Ectodermal cell (in vitro differentiated cells): ENCODE results near the gene SMPD1.

ENCODE experiments used
- H3K27ac ChIP-seq: 2 replicates; pipeline ENCODE4 v1.7.0; 2013; ENCODE audit warnings: mild to moderate bottlenecking, low read depth, low read length; ENCODE audit not compliant: insufficient read depth, poor library complexity, severe bottlenecking
- H3K27me3 ChIP-seq: 2 replicates; pipeline ENCODE4 v1.7.0; 2013; ENCODE audit warnings: mild to moderate bottlenecking, low read length; ENCODE audit not compliant: insufficient read depth, control insufficient read depth, poor library complexity, severe bottlenecking
- H3K36me3 ChIP-seq: one replicate; pipeline ENCODE4 v1.7.0; 2013; ENCODE audit warnings: low read length; ENCODE audit not compliant: control insufficient read depth, insufficient read depth
- H3K4me1 ChIP-seq: one replicate; pipeline ENCODE4 v1.7.0; 2013; ENCODE audit warnings: low read length; ENCODE audit not compliant: control insufficient read depth, insufficient read depth
- H3K4me3 ChIP-seq: 2 replicates; pipeline ENCODE4 v1.7.0; 2013; ENCODE audit warnings: low read depth, low read length, control low read depth; ENCODE audit not compliant: insufficient read depth
- H3K9me3 ChIP-seq: 2 replicates; pipeline ENCODE4 v1.7.0; 2013; ENCODE audit warnings: mild to moderate bottlenecking, low read length, moderate library complexity; ENCODE audit not compliant: control insufficient read depth
- WGBS, 2 experiments: methylation state at CpG; one replicate each; pipeline ENCODE4 v1.1.7; 2013; ENCODE audit warnings: missing lambda C conversion rate in 2 of 2; 5-methylcytosine and 5-hydroxymethylcytosine counted together

SMPD1 gene

GRCh38 chr11:6360183-6360582, 30.1 kb upstream of the SMPD1 start:
- Histone ChIP-seq H3K9me3 (no peaks in the 10 kb centered on the region), H3K4me3 (no peak overlapping the region), H3K36me3 (no peaks in the 10 kb centered on the region), H3K27ac (no peak overlapping the region), H3K27me3 (no peaks in the 10 kb centered on the region), H3K4me1 (no peaks in the 10 kb centered on the region)
- WGBS, 2 experiments: 90% methylated on average over 3 of the region's 3 CpGs

DNA sequence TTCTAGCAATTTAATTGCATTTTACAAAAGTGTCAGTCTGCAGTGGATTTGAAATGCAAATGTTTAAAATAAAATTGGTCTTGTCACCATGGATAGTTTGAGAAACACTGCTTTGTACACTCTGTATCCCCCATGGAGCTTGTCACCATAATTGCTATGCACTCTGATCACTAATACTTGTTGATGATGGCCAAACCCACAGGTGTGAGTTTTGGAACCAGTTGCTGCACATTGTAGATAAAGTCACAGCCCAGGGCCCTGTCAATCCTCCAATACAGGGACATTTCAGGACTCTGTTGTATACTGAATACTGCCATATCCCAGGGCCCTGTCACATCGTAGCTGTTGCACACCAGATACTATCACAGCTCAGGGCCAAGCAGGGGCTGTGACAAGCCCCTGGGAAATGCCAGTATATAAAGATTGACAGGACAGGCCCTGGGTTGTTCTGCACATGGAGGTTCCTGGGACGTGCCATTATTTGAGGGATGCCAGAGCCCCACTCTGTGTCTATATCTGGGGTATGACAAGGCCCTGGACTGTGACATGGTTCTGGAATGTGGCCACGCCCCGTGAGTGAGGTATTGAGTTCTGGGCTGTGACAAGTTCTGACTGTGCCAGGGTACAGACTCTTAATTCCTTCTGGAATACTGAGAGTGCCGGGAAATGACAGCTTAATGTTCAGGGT, 27.9 kb upstream of the SMPD1 start:
- H3K27me3 ChIP-seq: no peaks in the 10 kb centered on the region
- H3K9me3 ChIP-seq: no peaks in the 10 kb centered on the region
- H3K4me3 ChIP-seq: no peak overlapping the region
- 88 to 95% methylated on average over 5 of the region's 5 CpGs for WGBS, 2 experiments
- H3K27ac ChIP-seq: no peak overlapping the region
- no peaks in the 10 kb centered on the region for H3K4me1 ChIP-seq
- no peaks in the 10 kb centered on the region for H3K36me3 ChIP-seq

GRCh38 chr11:6362873-6363678, 27.2 kb upstream of the SMPD1 start:
- no peaks in the 10 kb centered on the region for H3K4me1 ChIP-seq
- no peaks in the 10 kb centered on the region for H3K27me3 ChIP-seq
- no peak overlapping the region for H3K4me3 ChIP-seq
- no peak overlapping the region for H3K27ac ChIP-seq
- H3K9me3 ChIP-seq: no peaks in the 10 kb centered on the region
- H3K36me3 ChIP-seq: no peaks in the 10 kb centered on the region
- WGBS, 2 experiments: 62 to 69% methylated on average over 6 of the region's 6 CpGs

GRCh38 chr11:6365659-6366058, 24.6 kb upstream of the SMPD1 start:
- no peak overlapping the region for H3K4me3 ChIP-seq
- no peaks in the 10 kb centered on the region for H3K27me3 ChIP-seq
- no peaks in the 10 kb centered on the region for H3K4me1 ChIP-seq
- H3K36me3 ChIP-seq: no peaks in the 10 kb centered on the region
- WGBS, 2 experiments: 74 to 82% methylated on average over 2 of the region's 2 CpGs
- no peak overlapping the region for H3K27ac ChIP-seq
- no peaks in the 10 kb centered on the region for H3K9me3 ChIP-seq

DNA sequence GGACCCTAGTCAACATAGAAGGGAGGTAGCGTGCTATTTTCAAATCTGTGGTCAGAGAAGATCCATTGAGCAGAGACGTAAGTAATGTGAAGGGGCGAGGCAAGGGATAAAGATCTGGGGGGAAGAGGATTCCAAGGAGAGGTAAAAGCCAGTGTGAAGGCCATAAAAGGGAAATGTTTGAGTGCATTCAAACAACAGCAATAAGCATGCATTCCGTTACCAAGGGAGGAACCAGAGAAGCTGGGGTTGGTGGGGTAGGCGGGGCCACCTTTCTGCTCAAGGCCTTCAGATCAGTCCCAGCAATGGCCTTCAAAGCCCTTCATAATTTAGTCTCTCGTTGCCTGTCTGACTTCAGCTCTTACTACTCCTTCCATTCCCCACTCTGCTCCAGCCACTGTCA, 18.4 kb upstream of the SMPD1 start:
- H3K4me1 ChIP-seq: no peaks in the 10 kb centered on the region
- no peak overlapping the region for H3K27ac ChIP-seq
- H3K9me3 ChIP-seq: no peaks in the 10 kb centered on the region
- H3K27me3 ChIP-seq: no peaks in the 10 kb centered on the region
- H3K36me3 ChIP-seq: no peaks in the 10 kb centered on the region
- 89 to 92% methylated on average over 6 of the region's 6 CpGs for WGBS, 2 experiments
- H3K4me3 ChIP-seq: no peak overlapping the region

GRCh38 chr11:6377902-6378639, 12.2 kb upstream of the SMPD1 start:
- H3K4me3 ChIP-seq: no peak overlapping the region
- H3K36me3 ChIP-seq: no peaks in the 10 kb centered on the region
- WGBS, 2 experiments: 61 to 64% methylated on average over 4 of the region's 4 CpGs

GRCh38 chr11:6378640-6378989, 11.7 kb upstream of the SMPD1 start:
- 75 to 78% methylated on average over 2 to 4 of the region's 5 CpGs for WGBS, 2 experiments
- no peaks in the 10 kb centered on the region for H3K9me3 ChIP-seq
- H3K4me1 ChIP-seq: no peaks in the 10 kb centered on the region
- no peaks in the 10 kb centered on the region for H3K36me3 ChIP-seq
- H3K27ac ChIP-seq: no peak overlapping the region
- H3K27me3 ChIP-seq: no peaks in the 10 kb centered on the region
- no peak overlapping the region for H3K4me3 ChIP-seq

More at GRCh38 chr11:6377902-6378639, 12.2 kb upstream of the SMPD1 start:
- Histone ChIP-seq H3K9me3 (no peaks in the 10 kb centered on the region), H3K27me3 (no peaks in the 10 kb centered on the region), H3K27ac (no peak overlapping the region), H3K4me1 (no peaks in the 10 kb centered on the region)

- no peaks in the 10 kb centered on the region for H3K36me3 ChIP-seq
- peaks cover 17% of the 10 kb centered on the region for H3K4me1 ChIP-seq
- no peaks in the 10 kb centered on the region for H3K9me3 ChIP-seq
- no peak overlapping the region for H3K4me3 ChIP-seq
- H3K27ac ChIP-seq: no peak overlapping the region
- WGBS, 2 experiments: 72 to 73% methylated on average over 7 of the region's 7 CpGs
- no peaks in the 10 kb centered on the region for H3K27me3 ChIP-seq
These were observed 5.1 kb upstream of the SMPD1 start for GRCh38 chr11:6385046-6385777.

GRCh38 chr11:6387811-6388599, 2.3 kb upstream of the SMPD1 start:
- peaks cover 22% of the 10 kb centered on the region for H3K4me1 ChIP-seq
- no peak overlapping the region for H3K27ac ChIP-seq
- H3K9me3 ChIP-seq: no peaks in the 10 kb centered on the region
- H3K4me3 ChIP-seq: no peak overlapping the region
- 91 to 93% methylated on average over 12 of the region's 12 CpGs for WGBS, 2 experiments
- no peaks in the 10 kb centered on the region for H3K27me3 ChIP-seq
- no peaks in the 10 kb centered on the region for H3K36me3 ChIP-seq
